OCI-LY3 (cell line): ENCODE measurements around the gene AUTS2.

Source experiments
- H2AFZ ChIP-seq: fragments of 200-600, 300-600 bp; shearing (Covaris generic); 2 replicates; pipeline ENCODE4 v1.6.0; 2014; ENCODE audit warnings: antibody characterized with exemption, low read depth, low read length
- H3K27ac ChIP-seq: fragments of 200-600, 300-600 bp; sonication (generic); 2 replicates; pipeline ENCODE4 v1.5.1; 2014; ENCODE audit warnings: mild to moderate bottlenecking, low read length, moderate library complexity, mixed read lengths
- H3K27me3 ChIP-seq: fragments of 200-600, 300-600 bp; sonication (generic); 2 replicates; pipeline ENCODE4 v1.6.1; 2014; ENCODE audit warnings: low read depth, low read length, mixed read lengths
- H3K36me3 ChIP-seq: fragments of 200-600, 300-600 bp; sonication (generic); replicated peaks from 2 replicates; pipeline ENCODE3; 2014; ENCODE audit warnings: low read depth, low read length, mixed read lengths
- H3K4me1 ChIP-seq: fragments of 300-600, 200-600 bp; sonication (generic); 2 replicates; pipeline ENCODE4 v1.6.1; 2014; ENCODE audit warnings: low read length, mixed read lengths
- H3K4me2 ChIP-seq: fragments of 200-600, 300-600 bp; sonication (generic); 2 replicates; pipeline ENCODE4 v1.6.1; 2014; ENCODE audit warnings: low read length, mixed read lengths
- H3K4me3 ChIP-seq: fragments of 300-600, 200-600 bp; sonication (generic); 2 replicates; pipeline ENCODE4 v1.5.1; 2014; ENCODE audit warnings: antibody characterized with exemption, mild to moderate bottlenecking, low read length, moderate library complexity
- H3K79me2 ChIP-seq: fragments of 300-600, 200-600 bp; shearing (Covaris generic); 2 replicates; pipeline ENCODE4 v1.6.1; 2014; ENCODE audit warnings: mild to moderate bottlenecking, low read length, mixed read lengths
- H3K9ac ChIP-seq: fragments of 300-600, 200-600 bp; shearing (Covaris generic); 2 replicates; pipeline ENCODE4 v1.6.0; 2014; ENCODE audit warnings: mild to moderate bottlenecking, low read length, moderate library complexity
- H3K9me3 ChIP-seq: fragments of 200-600, 300-600 bp; shearing (Covaris generic); 2 replicates; pipeline ENCODE4 v1.6.1; 2014; ENCODE audit warnings: low read length, mixed read lengths; ENCODE audit not compliant: insufficient read depth
- H4K20me1 ChIP-seq: fragments of 200-600, 300-600 bp; sonication (generic); 2 replicates; pipeline ENCODE4 v1.6.1; 2016; ENCODE audit warnings: low read length, mixed read lengths; ENCODE audit not compliant: insufficient read depth
- CTCF ChIP-seq: fragments of 200-600, 300-600 bp; sonication (generic); IDR thresholded peaks from 2 replicates; pipeline ENCODE4 v1.5.1; 2014; ENCODE audit warnings: antibody characterized with exemption, low read length, low read depth
- EZH2phosphoT487 ChIP-seq: fragments of 200-600 bp; shearing (Covaris generic); IDR thresholded peaks from 2 replicates; pipeline ENCODE4 v1.6.1; 2018; ENCODE audit warnings: antibody characterized with exemption, mixed run types, low read depth

AUTS2 gene

GRCh38 chr7:70525991-70526390 is 927.7 kb downstream of the AUTS2 start:
- H3K27ac ChIP-seq = no peak overlapping the region
- no peak overlapping the region for H3K9ac ChIP-seq
- H3K79me2 ChIP-seq = no peaks in the 10 kb centered on the region
- no peaks in the 10 kb centered on the region for H3K36me3 ChIP-seq
- no peak overlapping the region for H3K4me3 ChIP-seq
- H4K20me1 ChIP-seq = no peaks in the 10 kb centered on the region
- H2AFZ ChIP-seq = no peak overlapping the region
- H3K27me3 ChIP-seq = no peaks in the 10 kb centered on the region
- H3K4me1 ChIP-seq = no peaks in the 10 kb centered on the region
- TF ChIP-seq CTCF (no peak), EZH2phosphoT487 (no peak)
- H3K4me2 ChIP-seq = no peak overlapping the region
- H3K9me3 ChIP-seq = no peaks in the 10 kb centered on the region

GRCh38 chr7:70527520-70528115 is 929.3 kb downstream of the AUTS2 start:
- Histone ChIP-seq H3K27me3 (no peaks in the 10 kb centered on the region), H3K4me2 (no peak overlapping the region), H2AFZ (no peak overlapping the region), H3K4me1 (no peaks in the 10 kb centered on the region), H4K20me1 (no peaks in the 10 kb centered on the region), H3K9me3 (no peaks in the 10 kb centered on the region), H3K9ac (no peak overlapping the region), H3K27ac (no peak overlapping the region), H3K79me2 (no peaks in the 10 kb centered on the region), H3K4me3 (no peak overlapping the region), H3K36me3 (no peaks in the 10 kb centered on the region)
- TF ChIP-seq EZH2phosphoT487 (no peak), CTCF (no peak)

GRCh38 chr7:70529436-70529835 is 931.2 kb downstream of the AUTS2 start:
- H2AFZ ChIP-seq = no peak overlapping the region
- no peaks in the 10 kb centered on the region for H3K9me3 ChIP-seq
- no peak overlapping the region for H3K4me2 ChIP-seq
- no peak overlapping the region for H3K27ac ChIP-seq
- no peaks in the 10 kb centered on the region for H4K20me1 ChIP-seq
- no peaks in the 10 kb centered on the region for H3K27me3 ChIP-seq
- H3K9ac ChIP-seq = no peak overlapping the region
- H3K36me3 ChIP-seq = no peaks in the 10 kb centered on the region
- H3K79me2 ChIP-seq = no peaks in the 10 kb centered on the region
- TF ChIP-seq EZH2phosphoT487 (no peak), CTCF (no peak)
- no peaks in the 10 kb centered on the region for H3K4me1 ChIP-seq
- no peak overlapping the region for H3K4me3 ChIP-seq

GRCh38 chr7:70529914-70530585 is 931.8 kb downstream of the AUTS2 start:
- no peaks in the 10 kb centered on the region for H4K20me1 ChIP-seq
- TF ChIP-seq CTCF (no peak), EZH2phosphoT487 (no peak)
- H3K9ac ChIP-seq = no peak overlapping the region
- no peak overlapping the region for H3K4me3 ChIP-seq
- no peaks in the 10 kb centered on the region for H3K36me3 ChIP-seq
- H3K27me3 ChIP-seq = no peaks in the 10 kb centered on the region
- H3K4me2 ChIP-seq = no peak overlapping the region
- no peak overlapping the region for H2AFZ ChIP-seq
- no peaks in the 10 kb centered on the region for H3K9me3 ChIP-seq
- no peaks in the 10 kb centered on the region for H3K4me1 ChIP-seq
- no peaks in the 10 kb centered on the region for H3K79me2 ChIP-seq
- no peak overlapping the region for H3K27ac ChIP-seq
